Loucy (cell line): ENCODE results near the gene PRDM7.

Experiments used
- EZH2phosphoT487 ChIP-seq: fragments of 200-600 bp; IDR thresholded peaks from 2 replicates; pipeline ENCODE4 v1.6.1; 2018; ENCODE audit warnings: antibody characterized with exemption, mild to moderate bottlenecking, moderate library complexity, borderline replicate concordance
- TF ChIP-seq, protein P1 (sequence below): fragments of 200-600 bp; sonication (generic); conservative IDR thresholded peaks from 2 replicates; pipeline ENCODE4 v1.5.1; 2014; ENCODE audit warnings: mild to moderate bottlenecking, antibody characterized with exemption, low read length

DNA sequence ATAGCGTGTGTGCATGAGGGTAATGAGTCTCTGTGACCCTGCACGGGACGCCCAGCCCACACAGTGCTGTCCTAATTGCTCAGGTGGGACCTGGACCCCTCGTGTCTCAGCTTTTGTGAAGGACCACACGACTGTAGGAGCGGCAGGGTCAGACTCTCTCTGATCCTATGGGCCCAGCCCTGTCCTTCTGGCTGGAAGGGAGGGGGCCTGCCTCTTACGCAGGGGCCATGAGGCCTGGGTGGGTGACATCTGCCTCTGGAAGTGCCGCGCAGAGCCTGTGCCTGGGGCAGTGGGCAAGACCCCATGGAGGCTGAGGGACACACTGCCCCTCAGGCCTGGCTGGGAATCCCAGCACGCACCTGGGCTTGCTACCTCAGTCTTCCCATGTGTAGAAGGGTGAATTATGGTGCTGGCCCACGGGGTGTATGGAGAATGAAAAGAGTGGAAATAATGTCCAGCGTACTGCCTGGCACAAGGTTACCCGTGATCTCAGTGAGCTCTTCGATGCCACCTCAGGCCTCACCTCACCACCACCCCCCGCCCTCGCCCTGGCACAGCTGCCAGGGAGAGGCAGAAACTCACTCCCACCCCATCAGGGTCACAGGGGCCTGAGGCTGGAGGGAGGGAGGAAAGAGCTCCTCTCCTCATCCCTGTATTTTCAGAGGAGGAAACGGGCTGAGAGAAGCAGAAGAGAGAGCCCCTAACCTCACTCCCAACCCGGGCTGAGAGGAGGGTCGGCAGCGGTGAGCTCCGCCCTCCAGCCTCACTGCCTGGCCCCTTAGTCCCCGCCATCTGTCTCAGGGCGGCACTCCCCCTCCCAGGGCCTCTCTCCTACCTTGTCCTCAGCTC lies 30.8 kb downstream of the PRDM7 start:
- TF ChIP-seq, protein P1, sequence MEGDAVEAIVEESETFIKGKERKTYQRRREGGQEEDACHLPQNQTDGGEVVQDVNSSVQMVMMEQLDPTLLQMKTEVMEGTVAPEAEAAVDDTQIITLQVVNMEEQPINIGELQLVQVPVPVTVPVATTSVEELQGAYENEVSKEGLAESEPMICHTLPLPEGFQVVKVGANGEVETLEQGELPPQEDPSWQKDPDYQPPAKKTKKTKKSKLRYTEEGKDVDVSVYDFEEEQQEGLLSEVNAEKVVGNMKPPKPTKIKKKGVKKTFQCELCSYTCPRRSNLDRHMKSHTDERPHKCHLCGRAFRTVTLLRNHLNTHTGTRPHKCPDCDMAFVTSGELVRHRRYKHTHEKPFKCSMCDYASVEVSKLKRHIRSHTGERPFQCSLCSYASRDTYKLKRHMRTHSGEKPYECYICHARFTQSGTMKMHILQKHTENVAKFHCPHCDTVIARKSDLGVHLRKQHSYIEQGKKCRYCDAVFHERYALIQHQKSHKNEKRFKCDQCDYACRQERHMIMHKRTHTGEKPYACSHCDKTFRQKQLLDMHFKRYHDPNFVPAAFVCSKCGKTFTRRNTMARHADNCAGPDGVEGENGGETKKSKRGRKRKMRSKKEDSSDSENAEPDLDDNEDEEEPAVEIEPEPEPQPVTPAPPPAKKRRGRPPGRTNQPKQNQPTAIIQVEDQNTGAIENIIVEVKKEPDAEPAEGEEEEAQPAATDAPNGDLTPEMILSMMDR = no peak
- TF ChIP-seq EZH2phosphoT487 = no peak
